ENCODE data around the gene NF1. TPM values are rescaled to one million over a fixed set of nuclear protein-coding genes. Genes with fewer than 3 reads are reported as not detected.
"Not testable (repeated sequence)": the region's sequence is repeated elsewhere in the genome, so short reads cannot be mapped to it uniquely, and the experiment has no call there.

Gene NF1
- total RNA-seq, 1 experiment from 2014 or later = 29.9 TPM

DNA sequence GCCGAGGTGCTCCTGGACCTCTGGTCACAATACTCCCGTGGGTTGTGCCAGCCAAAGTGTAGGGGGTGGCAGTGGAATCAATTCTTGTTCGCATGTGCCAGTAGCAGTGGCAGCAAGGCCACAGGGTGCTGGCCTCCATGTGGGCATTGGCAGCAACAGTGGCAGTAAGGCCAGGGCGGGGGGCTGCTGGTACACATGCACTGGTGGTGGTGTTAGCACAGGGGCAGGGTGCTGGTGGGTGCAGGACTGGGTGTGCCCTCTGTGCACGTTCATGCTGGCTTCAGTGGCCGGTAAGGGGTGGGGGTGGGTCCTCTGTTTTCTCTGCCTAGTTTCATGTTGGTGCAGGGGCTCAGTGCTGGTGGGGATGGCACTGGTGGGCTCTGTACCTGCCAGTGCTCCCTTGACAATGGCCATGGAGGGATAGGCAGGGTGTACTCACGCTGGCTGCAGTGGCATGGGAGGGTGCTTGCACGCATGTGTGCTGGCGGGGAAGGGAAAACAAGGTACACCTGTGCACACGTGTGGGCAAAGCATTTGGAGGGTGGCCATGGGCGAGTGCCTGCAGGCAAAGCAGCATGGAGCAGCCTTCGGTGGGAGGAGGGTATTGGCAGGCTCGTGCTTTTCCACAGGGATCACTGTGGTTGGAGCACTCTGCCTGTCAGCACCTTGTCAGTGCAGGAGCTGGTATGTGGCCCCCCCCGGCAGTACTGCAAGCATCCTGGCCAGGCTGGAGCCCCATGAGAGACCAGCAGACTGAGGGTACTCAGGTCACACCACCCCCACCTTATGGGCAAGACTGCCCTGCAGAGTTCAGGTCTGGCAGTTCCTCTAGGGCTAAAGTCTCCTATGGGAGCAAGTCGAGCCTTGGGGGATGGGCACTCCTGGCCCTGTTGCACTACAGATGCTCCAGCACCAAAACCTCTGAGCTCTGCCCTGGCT is 35.8 kb downstream of the NF1 start:
- DNase-seq (ENCODE audit: low read depth) = no peak

DNA sequence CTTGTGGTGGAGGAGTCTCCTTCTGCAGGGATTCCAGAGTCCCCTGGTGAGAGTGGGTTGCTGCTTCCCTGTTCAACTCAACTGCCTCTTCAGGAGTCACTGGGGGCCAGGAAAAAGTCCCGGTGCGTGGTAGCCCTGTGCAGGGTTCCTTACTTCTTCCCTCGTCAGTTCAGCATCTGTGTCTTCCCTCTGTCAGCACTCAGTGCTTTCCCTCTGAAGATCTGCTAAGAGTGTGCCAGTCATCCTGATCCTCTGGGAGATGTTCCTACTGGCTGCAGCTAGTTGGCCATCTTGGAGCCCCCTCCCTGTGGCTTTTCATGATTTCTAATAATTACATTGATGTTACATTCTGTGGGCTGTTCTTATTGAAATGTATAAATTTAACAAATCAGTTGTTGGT is 36.5 kb downstream of the NF1 start:
- no peak for DNase-seq (ENCODE audit: low read depth)

DNA sequence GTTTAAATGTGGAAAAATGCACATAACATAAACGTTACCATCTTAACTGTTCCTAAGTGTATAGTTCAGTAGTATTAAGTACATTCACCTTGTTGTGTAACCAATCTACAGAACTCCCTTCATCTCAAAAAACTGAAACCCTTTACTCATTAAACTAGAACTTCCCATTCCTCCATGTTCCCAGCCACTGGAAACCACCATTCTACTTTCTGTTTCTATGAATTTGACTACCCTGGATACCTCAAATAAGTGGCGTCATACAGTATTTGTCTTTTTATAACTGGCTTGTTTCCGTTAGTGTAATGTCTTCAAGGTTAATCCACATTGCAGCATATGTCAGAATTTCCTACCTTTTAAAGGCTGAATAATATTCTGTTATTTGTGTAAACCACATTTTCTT is 38.2 kb downstream of the NF1 start:
- no peak for DNase-seq (ENCODE audit: low read depth)

DNA sequence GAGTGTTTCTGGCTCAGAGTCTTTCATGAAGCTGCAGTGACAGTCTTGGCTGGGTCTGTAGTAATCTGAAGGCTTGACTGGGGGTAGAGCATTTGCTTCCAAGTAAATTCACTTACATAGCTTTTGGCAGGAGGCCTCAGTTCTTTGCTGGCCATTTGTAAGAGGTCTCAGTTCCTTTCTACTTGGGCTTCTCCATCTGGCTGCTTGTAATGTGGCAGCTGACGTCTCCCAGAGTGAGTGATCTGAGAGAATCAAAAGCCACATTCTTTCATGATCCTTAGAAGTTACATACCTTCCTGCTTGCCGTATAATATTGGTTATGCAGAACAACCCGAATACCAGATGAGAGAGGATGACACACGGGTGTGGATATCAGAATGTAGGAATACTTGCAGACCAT is 39.8 kb downstream of the NF1 start:
- no peak for DNase-seq (ENCODE audit: low read depth)

DNA sequence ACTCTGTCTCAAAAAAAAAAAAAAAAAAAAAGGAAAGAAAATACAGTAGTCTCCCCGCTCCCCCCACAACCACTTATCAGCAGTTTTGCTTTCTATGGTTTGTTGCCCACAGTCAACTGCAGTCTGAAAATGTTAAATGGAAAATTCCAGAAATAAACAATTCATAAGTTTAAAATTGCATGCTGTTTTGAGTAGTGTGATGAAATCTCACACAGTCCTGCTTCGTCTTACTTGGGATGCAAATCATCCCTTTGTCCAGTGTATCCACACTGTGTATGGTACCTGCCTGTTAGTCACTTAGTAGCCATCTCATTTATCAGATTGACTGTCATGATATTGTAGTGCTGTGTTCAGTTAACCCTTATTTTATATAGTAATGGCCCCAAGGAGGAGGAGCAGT is 41.5 kb downstream of the NF1 start:
- peak; percentile 61 for DNase-seq (ENCODE audit: low read depth)

DNA sequence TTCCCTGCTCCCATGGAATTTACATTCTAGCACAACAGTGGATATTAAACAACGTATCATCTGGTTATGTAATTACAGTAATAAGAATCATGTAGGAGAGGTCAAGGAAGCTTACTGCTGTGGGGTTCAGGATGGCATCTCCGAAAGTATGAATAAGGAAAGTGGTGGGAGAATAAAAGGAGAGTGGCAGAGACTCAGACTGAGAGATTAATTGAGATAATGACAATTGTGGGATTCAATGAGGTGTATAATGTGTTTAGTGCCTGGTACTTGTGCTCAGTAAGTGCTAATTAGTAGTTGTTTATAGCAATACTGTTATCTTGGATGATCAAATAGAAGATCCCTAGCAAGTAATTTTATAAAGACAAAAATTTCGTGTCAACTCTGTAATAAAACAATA is 45.3 kb downstream of the NF1 start:
- no peak for DNase-seq (ENCODE audit: low read depth)

DNA sequence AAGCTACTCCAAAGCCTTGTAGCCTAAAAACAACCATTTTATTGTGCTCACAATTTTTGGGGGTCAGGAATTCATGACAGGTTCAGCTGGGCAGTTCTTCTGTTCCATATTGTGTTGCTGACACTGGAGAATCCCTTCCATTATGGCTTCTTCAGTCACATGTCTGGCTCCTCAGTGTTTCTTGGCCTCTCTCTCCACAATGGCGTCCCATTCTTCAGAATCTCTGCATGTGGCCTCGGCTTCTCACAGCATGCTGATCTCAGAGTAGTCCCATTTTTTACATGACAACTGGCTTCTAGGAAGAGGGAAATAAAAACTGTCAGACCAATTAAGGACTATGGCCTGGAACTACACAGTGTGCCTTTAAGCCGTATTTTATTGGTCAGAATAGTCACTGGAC is 49.7 kb downstream of the NF1 start:
- no peak for DNase-seq (ENCODE audit: low read depth)

DNA sequence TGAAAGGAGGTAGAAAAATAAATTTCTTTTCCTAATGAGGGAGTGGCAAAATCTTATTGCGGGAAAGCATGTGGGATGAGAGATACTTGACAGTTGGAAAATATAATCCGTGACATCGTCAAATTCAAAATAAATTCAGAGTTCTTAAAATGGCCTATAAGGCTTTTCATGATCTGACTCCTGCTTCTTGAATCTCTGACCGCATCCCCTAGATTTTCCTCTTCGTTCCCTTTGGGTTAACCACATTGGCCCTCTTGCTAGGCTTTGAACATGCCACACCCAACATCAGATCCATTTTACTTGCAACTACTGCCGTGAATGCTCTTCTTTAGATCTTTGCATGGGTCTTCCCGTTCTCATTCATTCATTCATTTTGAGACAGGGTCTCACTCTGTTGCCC is 50.1 kb downstream of the NF1 start:
- no peak for DNase-seq (ENCODE audit: low read depth)

DNA sequence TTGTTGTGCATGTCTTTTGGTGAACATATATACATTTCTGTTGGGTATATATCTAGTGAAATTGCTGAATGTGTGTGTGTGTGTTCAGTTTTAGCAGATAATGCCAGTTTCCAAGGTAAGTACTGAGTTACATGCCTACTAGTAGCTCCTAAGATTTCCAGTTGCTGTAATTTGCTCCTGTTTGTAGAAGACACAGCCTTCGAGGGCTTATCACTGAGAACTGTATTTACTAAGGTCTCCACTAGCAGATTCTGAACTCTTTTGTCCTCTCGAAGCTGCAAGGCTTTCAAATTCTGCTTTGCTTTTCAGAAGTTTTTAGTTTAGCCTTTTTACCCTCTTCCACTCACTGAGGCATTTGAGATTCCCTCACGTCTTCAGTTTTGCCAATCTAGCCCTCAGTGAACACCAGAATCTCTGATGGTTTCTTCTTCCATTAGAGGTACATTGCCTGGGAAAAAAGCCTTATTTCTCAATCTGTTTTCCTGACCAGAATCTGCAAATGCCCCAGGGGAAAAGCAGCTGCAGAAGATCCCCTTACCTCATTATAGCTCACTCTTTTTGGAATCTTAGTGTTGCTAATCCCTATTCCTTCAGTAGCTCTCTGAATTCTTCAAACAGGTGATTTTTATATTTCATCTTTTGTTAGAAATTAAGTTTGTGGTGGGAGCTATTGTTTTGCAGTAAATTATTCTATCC is 52.9 kb downstream of the NF1 start:
- peak; percentile 19 for DNase-seq (ENCODE audit: low read depth)

DNA sequence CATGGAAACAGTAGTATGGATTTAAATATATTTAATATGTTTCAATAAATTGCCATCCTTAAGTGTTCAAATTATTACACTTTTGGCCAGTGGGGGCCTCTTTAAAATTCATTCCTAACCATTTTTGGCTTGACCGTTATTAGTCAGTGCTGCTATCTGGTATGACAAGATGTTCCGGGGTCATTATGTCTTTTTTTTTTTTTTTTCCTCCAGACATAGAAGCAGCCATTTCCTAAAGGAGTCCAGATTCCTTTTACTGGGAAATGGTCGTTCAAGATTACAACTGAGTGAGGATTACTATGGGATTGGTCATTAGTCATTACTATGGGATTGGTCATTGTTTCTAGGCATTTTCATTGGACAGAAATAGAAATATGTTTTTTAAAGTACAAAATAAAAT is 53.4 kb downstream of the NF1 start:
- DNase-seq (ENCODE audit: low read depth) = no peak

DNA sequence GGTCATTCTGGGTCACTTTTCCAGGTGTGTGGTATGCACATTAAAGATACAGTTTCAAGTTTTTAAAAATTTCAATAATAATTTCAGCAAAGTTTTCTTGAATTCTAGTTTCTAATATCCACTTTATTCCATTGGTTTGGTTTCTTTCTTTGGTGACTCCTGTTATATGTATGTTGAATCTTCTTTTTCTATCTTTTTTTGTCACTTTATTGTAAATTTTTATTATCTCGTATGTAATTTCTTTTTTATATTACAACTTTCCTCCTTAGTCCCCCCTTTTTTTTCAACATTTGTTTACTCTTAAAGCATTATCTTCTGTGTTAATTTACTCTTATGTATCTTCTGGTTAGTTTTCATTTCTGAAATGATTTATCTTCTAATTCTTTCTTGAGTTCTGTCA is 57.5 kb downstream of the NF1 start:
- DNase-seq (ENCODE audit: low read depth) = no peak

DNA sequence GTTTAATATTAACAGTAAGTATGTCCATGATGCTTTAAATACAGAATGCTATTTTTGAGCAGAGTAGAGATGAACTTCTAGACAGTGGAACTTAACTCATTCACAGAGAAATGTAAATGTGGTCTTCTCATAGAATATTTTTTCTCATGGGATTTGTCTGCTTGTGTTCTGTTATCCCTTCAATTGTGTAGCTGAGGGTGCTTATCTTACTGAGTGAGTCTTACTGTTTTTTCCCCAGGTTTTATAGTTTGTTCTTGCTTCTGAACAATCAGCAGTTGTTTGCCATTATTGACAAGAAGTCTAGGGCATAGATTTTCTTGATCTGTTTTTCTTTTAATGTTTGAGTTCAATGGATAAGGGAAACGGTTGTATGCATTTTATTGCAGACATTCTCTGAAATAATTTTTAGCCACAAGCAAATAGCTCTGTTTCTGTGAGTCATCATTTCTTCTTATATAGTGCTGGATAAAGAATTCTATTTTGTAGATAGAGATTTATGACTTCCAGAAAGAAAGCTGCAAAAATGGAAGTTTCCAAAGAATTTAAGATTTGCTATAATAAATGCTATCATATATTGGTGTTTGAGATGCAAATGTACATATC is 60.5 kb downstream of the NF1 start:
- DNase-seq (ENCODE audit: low read depth) = no peak

DNA sequence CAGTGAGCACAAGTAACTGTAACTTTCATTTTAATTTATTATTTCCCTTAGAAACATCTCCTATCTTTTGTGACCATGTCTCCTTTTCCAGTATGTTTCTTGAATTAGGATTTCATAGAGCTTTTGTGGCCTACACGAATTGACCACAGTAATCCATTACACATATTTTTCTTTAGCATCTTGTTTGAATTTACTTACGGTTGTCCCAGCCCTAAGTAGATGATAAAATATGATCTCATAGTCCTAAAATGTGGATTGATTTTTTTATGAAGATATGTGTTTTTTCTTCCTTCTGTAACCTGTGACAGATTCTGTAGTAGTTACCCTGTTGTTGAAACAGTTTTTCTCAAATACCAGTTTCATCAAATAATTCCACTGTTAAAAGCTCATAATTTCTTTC is 61.5 kb downstream of the NF1 start:
- no peak for DNase-seq (ENCODE audit: low read depth)

DNA sequence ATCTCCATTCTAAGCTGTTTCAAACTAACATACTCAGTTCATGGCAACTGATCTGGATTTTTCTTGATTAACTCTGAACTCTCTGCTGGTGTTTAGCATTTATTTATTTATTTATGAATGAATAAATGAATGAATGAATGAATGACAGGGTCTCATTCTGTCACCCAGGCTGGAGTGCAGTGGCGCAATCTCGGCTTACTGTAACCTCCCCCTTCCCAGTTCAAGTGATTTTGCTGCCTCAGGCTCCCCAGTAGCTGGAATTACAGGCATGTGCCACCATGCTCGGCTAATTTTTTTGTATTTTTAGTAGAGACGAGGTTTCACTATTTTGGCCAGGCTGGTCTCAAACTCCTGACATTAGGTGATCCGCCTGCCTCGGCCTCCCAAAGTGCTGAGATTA is 62.1 kb downstream of the NF1 start:
- DNase-seq (ENCODE audit: low read depth) = not testable (repeated sequence)

DNA sequence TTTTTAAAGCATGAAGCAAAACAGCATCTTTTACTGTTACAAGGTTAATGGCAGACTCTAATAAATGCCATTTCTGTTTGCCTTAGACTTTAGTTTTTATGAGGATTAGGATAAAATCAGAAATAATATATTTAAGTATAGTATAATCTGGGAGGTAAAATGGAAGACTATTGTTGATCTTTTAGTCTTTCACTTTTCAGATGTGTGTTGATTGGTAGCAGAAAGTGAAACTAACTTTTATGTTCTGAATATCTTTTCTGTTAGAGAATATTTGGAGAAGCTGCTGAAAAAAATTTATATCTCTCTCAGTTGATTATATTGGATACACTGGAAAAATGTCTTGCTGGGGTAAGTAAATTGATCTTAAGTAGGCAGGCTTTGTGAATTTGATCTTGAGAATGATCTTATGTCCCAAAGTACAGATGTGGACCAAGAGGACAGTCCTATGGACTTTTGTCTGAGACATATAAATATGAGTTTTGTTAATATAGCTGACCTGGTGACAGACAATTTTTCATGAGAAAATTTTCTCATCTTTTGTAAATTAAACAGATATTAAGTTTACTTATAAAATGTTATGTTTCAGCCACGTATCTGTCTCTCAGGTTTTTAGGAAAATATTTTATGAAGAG is 64.1 kb downstream of the NF1 start:
- no peak for DNase-seq (ENCODE audit: low read depth)

DNA sequence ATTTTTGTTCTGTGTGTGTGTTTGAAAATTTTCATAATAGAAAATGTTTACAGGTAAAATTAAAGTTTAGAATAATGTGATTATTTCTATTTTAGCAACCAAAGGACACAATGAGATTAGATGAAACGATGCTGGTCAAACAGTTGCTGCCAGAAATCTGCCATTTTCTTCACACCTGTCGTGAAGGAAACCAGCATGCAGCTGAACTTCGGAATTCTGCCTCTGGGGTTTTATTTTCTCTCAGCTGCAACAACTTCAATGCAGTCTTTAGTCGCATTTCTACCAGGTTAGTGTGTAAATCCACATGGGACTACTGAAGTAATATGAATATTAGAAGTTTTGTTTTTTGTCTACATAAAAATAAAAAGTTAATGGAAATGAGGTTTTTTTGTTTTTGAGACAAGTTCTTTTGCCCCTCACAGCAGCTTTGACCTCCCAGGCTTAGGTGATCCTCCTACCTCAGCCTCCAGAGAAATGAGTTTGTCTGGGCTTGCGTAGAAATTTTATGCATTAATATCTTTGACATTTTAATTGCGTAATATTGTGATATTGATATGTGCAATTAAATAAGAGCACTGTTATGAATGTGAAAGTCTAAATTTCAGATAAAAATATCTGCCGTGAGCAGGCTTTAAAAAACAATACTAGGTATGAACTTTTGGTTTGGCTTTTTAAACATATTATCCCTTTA is 68.5 kb downstream of the NF1 start:
- DNase-seq (ENCODE audit: low read depth) = no peak

DNA sequence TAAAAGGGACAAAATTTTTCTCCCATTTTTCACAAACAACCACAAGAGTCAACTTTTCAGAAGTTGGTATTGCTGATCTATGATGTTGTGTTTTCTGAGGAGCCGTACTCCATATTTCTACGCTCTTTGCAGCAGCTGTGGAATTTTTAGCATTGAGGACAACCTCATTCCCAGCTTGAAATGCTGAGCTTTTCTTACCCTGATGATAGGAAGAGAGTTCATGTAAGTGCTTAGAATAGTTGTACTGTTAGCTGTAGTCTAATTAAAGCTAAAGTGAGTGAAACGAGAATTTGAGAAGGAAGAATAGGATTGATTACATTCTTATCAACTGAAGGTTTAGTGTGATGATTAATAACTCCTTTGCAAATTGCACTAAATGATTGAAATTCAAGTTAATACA is 72.3 kb downstream of the NF1 start:
- DNase-seq (ENCODE audit: low read depth) = no peak

DNA sequence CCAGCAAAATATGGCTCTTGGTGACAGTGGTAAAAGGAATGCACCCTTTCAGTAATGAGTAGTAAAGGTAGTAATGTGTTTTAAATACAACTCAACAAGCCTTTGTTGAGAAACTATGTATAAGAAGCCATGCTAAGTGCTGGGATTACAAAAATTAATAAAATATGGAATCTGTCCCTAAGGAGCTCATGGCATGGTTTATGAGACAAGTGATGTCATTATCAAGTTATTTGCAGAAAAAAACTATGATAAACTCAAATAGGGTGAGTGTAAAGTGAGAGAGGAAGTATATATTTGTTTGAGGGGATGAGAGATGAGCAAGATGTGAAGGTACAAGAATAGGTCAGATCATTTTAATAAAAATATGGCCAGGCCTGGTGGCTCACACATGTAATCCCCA is 76.9 kb downstream of the NF1 start:
- DNase-seq (ENCODE audit: low read depth) = no peak

DNA sequence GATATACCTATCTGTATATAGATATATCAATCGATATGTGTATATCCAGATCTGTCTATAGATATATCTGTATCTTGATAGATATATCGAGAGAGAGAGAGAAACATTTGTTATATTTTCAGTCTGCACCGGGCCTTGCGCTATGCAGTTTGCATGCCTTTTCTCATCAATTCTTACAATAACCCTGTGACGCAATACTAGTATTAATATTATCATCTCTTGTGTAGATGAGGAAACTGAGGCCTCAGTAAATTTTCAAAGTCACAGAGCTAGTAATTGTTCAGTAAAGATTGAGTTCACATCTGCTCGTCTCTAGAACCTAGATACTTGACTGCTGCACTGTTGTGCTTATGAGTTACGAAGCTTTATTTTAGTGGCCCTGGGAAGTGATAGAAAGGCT is 77.6 kb downstream of the NF1 start:
- no peak for DNase-seq (ENCODE audit: low read depth)

DNA sequence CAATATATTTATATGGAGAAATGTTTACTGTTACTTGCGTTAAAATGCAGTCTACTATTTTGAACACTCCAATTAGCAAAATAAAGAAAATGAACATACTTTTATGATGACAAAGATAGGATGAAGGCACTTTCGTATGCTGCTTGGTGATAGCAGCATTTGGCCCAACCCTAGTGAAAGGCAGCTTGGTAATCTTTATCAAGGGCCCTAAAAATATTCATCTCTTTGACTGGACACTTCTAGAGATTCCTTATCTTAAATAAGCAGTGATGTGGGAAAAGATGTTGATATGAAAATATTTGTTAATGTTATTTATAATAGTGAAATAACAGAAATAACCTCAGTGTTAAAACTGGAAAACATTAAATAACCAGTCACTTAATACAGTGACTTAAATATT is 79.4 kb downstream of the NF1 start:
- DNase-seq (ENCODE audit: low read depth) = no peak

DNA sequence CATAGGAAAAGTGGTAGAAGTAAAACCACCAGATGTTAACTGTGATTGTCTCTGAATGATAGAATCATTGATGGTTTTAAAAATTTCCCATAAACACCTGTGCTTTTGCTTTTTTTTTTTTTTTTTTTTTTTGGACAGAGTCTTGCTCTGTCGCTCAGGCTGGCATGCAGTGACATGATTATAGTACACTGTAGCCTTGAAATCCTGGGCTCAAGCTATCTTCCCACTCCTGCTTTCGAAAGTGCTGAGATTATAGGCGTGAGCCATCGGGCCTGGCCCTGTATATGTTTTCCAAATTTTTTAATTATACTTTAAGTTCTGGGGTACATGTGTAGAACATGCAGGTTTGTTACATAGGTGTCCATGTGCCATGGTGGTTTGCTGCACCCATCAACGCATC is 80.5 kb downstream of the NF1 start:
- no peak for DNase-seq (ENCODE audit: low read depth)

DNA sequence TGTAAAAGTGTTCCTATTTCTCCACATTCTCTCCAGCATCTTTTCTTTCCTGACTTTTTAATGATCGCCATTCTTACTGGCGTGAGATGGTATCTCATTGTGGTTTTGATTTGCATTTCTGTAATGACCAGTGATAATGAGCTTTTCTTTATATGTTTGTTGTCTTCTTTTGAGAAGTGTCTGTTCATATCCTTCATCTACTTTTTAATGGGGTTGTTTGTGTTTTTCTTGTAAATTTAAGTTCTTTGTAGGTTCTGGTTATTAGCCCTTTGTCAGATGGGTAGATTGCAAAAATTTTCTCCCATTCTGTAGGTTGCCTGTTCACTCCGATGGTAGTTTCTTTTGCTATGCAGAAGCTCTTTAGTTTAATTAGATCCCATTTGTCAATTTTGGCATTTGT is 81.4 kb downstream of the NF1 start:
- DNase-seq (ENCODE audit: low read depth) = not testable (repeated sequence)

All from M059J (cell line).